ENCODE measurements around the gene ZRANB3.
"Not testable (repeated sequence)": the region's sequence is repeated elsewhere in the genome, so short reads cannot be mapped to it uniquely, and the experiment has no call there.

DNA sequence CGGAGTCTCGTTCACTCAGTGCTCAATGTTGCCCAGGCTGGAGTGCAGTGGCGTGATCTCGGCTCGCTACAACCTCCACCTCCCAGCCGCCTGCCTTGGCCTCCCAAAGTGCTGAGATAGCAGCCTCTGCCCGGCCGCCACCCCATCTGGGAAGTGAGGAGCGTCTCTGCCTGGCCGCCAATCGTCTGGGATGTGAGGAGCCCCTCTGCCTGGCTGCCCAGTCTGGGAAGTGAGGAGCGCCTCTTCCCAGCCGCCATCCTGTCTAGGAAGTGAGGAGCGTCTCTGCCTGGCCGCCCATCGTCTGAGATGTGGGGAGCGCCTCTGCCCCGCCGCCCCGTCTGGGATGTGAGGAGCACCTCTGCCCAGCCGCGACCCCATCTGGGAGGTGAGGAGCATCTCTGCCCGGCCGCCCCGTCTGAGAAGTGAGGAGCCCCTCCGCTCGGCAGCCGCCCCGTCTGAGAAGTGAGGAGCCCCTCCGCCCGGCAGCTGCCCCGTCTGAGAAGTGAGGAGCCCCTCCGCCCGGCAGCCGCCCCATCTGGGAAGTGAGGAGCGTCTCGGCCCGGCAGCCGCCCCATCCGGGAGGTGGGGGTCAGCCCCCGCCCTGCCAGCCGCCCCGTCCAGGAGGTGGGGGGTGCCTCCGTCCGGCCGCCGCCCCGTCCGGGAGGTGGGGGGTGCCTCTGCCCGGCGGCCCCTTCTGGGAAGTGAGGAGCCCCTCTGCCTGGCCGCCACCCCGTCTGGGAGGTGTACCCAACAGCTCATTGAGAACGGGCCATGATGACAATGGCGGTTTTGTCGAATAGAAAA, 425.3 kb downstream of the ZRANB3 start:
- not testable (repeated sequence) for TF ChIP-seq POLR2A (IDR thresholded peaks at IDR 0.05; ENCODE audit: low read length); GATA1 (IDR thresholded peaks at IDR 0.05; ENCODE audit: low read depth, low read length)
